Nephron progenitor cell (in vitro differentiated cells): Measurements from ENCODE around the gene MYH4.

Source experiments
- DNase-seq: peaks from one replicate; pipeline ENCODE4 v3.0.0; 2021
- H3K27ac Mint-ChIP-seq: 2 replicates; pipeline ENCODE4 v1.8.0; 2021; ENCODE audit warnings: mild to moderate bottlenecking, moderate library complexity, mixed read lengths
- H3K27me3 Mint-ChIP-seq: 2 replicates; pipeline ENCODE4 v1.8.0; 2021; ENCODE audit warnings: mild to moderate bottlenecking, low read depth, mixed read lengths; ENCODE audit not compliant: poor library complexity
- H3K36me3 Mint-ChIP-seq: 2 replicates; pipeline ENCODE4 v1.8.0; 2021; ENCODE audit warnings: low read depth, mixed read lengths
- H3K4me1 Mint-ChIP-seq: 2 replicates; pipeline ENCODE4 v1.8.0; 2021; ENCODE audit warnings: mixed read lengths
- H3K4me3 Mint-ChIP-seq: 2 replicates; pipeline ENCODE4 v1.8.0; 2021; ENCODE audit warnings: mild to moderate bottlenecking, moderate library complexity, mixed read lengths
- H3K9me3 Mint-ChIP-seq: 2 replicates; pipeline ENCODE4 v1.8.0; 2021; ENCODE audit warnings: mild to moderate bottlenecking, moderate library complexity, mixed read lengths
- TF ChIP-seq, protein P1 (sequence below): fragments of 200-600 bp; sonication (generic); IDR thresholded peaks from 2 replicates; pipeline ENCODE4 v1.5.0; 2021; ENCODE audit warnings: antibody characterized with exemption

The MYH4 gene

DNA sequence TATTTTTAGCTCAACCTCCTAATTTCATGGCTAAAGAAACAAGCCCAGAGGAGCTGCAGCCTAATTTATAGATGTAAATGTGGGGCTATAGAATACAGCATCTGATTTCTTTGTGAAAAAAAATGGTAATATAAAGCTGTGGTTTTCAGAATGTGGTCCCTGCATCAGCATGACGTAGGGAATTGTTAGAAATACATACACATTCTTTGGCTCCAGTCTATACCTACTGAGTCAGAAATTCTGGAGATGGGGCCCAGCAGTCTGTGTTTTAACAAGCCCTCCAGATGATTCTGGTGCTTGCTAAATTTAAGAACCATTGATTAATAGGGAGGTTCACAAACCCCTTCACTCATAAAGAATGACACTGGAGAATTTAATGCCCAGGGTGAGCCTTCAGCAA, 29.5 kb downstream of the MYH4 start:
- H3K9me3 Mint-ChIP-seq = peaks cover 10% of the 10 kb centered on the region
- H3K4me3 Mint-ChIP-seq = no peak overlapping the region
- H3K36me3 Mint-ChIP-seq = no peaks in the 10 kb centered on the region
- DNase-seq = no peak
- H3K4me1 Mint-ChIP-seq = no peaks in the 10 kb centered on the region
- H3K27me3 Mint-ChIP-seq = peaks cover 11% of the 10 kb centered on the region
- no peak overlapping the region for H3K27ac Mint-ChIP-seq
- TF ChIP-seq, protein P1, sequence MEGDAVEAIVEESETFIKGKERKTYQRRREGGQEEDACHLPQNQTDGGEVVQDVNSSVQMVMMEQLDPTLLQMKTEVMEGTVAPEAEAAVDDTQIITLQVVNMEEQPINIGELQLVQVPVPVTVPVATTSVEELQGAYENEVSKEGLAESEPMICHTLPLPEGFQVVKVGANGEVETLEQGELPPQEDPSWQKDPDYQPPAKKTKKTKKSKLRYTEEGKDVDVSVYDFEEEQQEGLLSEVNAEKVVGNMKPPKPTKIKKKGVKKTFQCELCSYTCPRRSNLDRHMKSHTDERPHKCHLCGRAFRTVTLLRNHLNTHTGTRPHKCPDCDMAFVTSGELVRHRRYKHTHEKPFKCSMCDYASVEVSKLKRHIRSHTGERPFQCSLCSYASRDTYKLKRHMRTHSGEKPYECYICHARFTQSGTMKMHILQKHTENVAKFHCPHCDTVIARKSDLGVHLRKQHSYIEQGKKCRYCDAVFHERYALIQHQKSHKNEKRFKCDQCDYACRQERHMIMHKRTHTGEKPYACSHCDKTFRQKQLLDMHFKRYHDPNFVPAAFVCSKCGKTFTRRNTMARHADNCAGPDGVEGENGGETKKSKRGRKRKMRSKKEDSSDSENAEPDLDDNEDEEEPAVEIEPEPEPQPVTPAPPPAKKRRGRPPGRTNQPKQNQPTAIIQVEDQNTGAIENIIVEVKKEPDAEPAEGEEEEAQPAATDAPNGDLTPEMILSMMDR = no peak

- no peak overlapping the region for H3K27ac Mint-ChIP-seq
These were observed 34.3 kb downstream of the MYH4 start for GRCh38 chr17:10435096-10435495.

GRCh38 chr17:10429421-10430045, 39.8 kb downstream of the MYH4 start:
- TF ChIP-seq, protein P1 = no peak
- H3K27me3 Mint-ChIP-seq = peaks cover 9% of the 10 kb centered on the region
- peaks cover 8% of the 10 kb centered on the region for H3K9me3 Mint-ChIP-seq
- H3K4me1 Mint-ChIP-seq = no peaks in the 10 kb centered on the region
- DNase-seq = no peak
- H3K4me3 Mint-ChIP-seq = no peak overlapping the region
- no peaks in the 10 kb centered on the region for H3K36me3 Mint-ChIP-seq
- H3K27ac Mint-ChIP-seq = no peak overlapping the region

More at GRCh38 chr17:10435096-10435495, 34.3 kb downstream of the MYH4 start:
- Mint-ChIP-seq H3K36me3 (no peaks in the 10 kb centered on the region), H3K27me3 (peaks cover 11% of the 10 kb centered on the region), H3K4me3 (no peak overlapping the region), H3K9me3 (peaks cover 17% of the 10 kb centered on the region), H3K4me1 (no peaks in the 10 kb centered on the region)
- TF ChIP-seq, protein P1 = no peak
- no peak for DNase-seq

DNA sequence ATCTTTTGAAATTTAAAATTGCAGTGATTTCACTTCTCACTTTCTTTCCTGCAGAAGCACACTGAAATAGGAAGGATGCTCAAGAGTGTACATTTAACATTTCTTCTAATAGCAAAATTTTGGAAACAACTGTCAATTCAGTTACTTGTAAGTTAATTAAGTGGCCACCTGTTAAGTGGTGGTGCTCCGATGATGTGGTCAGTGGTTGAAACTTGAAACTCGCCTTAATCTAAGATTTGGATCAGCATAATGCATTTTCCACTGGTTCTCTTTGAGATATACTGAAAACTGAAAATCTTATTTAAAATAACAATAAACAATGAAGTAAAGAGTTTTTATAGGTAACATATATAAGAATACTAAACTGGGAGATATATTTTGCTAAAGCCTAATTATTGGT, 40.6 kb downstream of the MYH4 start:
- TF ChIP-seq, protein P1 = no peak
- DNase-seq = no peak
- Mint-ChIP-seq H3K36me3 (no peaks in the 10 kb centered on the region), H3K4me1 (no peaks in the 10 kb centered on the region), H3K4me3 (no peak overlapping the region), H3K27me3 (peaks cover 9% of the 10 kb centered on the region), H3K27ac (no peak overlapping the region), H3K9me3 (peaks cover 3% of the 10 kb centered on the region)

- Mint-ChIP-seq H3K27ac (no peak within 1 kb of the TSS), H3K27me3 (no peaks in the 10 kb centered on the region), H3K4me1 (no peaks in the 10 kb centered on the region), H3K36me3 (no peaks in the 10 kb centered on the region), H3K4me3 (no peak within 1 kb of the TSS), H3K9me3 (no peaks in the 10 kb centered on the region)
- DNase-seq = no peak
- TF ChIP-seq, protein P1 = no peak
These were observed 47.3 kb downstream of the MYH4 start, which contains the start of gene MYH8 for GRCh38 chr17:10421900-10422542. MYH8 (minus strand) TSS chr17:10421950; CDS start chr17:10420227, 1,723 bp downstream.

- DNase-seq = no peak
- H3K27me3 Mint-ChIP-seq = no peaks in the 10 kb centered on the region
- TF ChIP-seq, protein P1 = no peak
- H3K4me3 Mint-ChIP-seq = no peak overlapping the region
- no peaks in the 10 kb centered on the region for H3K9me3 Mint-ChIP-seq
- no peak overlapping the region for H3K27ac Mint-ChIP-seq
- H3K4me1 Mint-ChIP-seq = no peaks in the 10 kb centered on the region
- H3K36me3 Mint-ChIP-seq = no peaks in the 10 kb centered on the region
These were observed 48.1 kb downstream of the MYH4 start for GRCh38 chr17:10421211-10421610.
